ENCODE measurements around the gene LIPI. TPM values are rescaled to one million over a fixed set of nuclear protein-coding genes. Genes with fewer than 3 reads are reported as not detected.
"Not testable (repeated sequence)": the region's sequence is repeated elsewhere in the genome, so short reads cannot be mapped to it uniquely, and the experiment has no call there.

Gene LIPI
- polyA plus RNA-seq, 1 donor from 2014 or later = not detected

GRCh38 chr21:14072761-14073535 lies 137.8 kb downstream of the LIPI start:
- H3K4me3 Mint-ChIP-seq = no peak overlapping the region
- peaks cover 0 to 7% (median 0%) of the 10 kb centered on the region in 3 donors for H3K9me3 Mint-ChIP-seq
- H3K27me3 Mint-ChIP-seq = no peaks in the 10 kb centered on the region
- H3K36me3 Mint-ChIP-seq = peaks cover 4% of the 10 kb centered on the region
- no peak overlapping the region for H3K27ac Mint-ChIP-seq
- H3K4me1 Mint-ChIP-seq = peaks cover 0 to 3% (median 0%) of the 10 kb centered on the region in 3 donors

GRCh38 chr21:14071902-14072734 lies 138.6 kb downstream of the LIPI start:
- peaks cover 0 to 3% (median 0%) of the 10 kb centered on the region in 3 donors for H3K4me1 Mint-ChIP-seq
- H3K36me3 Mint-ChIP-seq = peaks cover 4% of the 10 kb centered on the region
- no peak overlapping the region for H3K4me3 Mint-ChIP-seq
- H3K27me3 Mint-ChIP-seq = no peaks in the 10 kb centered on the region
- no peak overlapping the region for H3K27ac Mint-ChIP-seq
- peaks cover 0 to 7% (median 0%) of the 10 kb centered on the region in 3 donors for H3K9me3 Mint-ChIP-seq

- Mint-ChIP-seq H3K27me3 (no peaks in the 10 kb centered on the region), H3K27ac (no peak overlapping the region), H3K4me3 (no peak overlapping the region), H3K9me3 (peaks cover 0 to 3% (median 0%) of the 10 kb centered on the region in 3 donors), H3K36me3 (peaks cover 4% of the 10 kb centered on the region), H3K4me1 (peaks cover 0 to 3% (median 0%) of the 10 kb centered on the region in 3 donors)
These were observed 139.8 kb downstream of the LIPI start for GRCh38 chr21:14070968-14071367.

- H3K27me3 Mint-ChIP-seq = no peaks in the 10 kb centered on the region
- no peak overlapping the region for H3K4me3 Mint-ChIP-seq
- peaks cover 4% of the 10 kb centered on the region for H3K36me3 Mint-ChIP-seq
- H3K9me3 Mint-ChIP-seq = peaks cover 0 to 3% (median 0%) of the 10 kb centered on the region in 3 donors
- H3K27ac Mint-ChIP-seq = peak overlapping the region in 1 of 3 donors; percentile 39
- H3K4me1 Mint-ChIP-seq = peaks cover 0 to 3% (median 0%) of the 10 kb centered on the region in 3 donors
These were observed 140.5 kb downstream of the LIPI start for GRCh38 chr21:14070049-14070893.

- H3K27ac Mint-ChIP-seq = peak overlapping the region in 1 of 3 donors; percentile 95
- no peaks in the 10 kb centered on the region for H3K27me3 Mint-ChIP-seq
- no peaks in the 10 kb centered on the region for H3K36me3 Mint-ChIP-seq
- H3K4me3 Mint-ChIP-seq = peak overlapping the region in 1 of 4 donors; percentile 98
- H3K4me1 Mint-ChIP-seq = no peaks in the 10 kb centered on the region
- no peaks in the 10 kb centered on the region for H3K9me3 Mint-ChIP-seq
These were observed 146.5 kb downstream of the LIPI start for GRCh38 chr21:14064296-14064645.

- peak overlapping the region in 1 of 3 donors; percentile 95 for H3K27ac Mint-ChIP-seq
- not testable (repeated sequence) for H3K4me1 Mint-ChIP-seq, H3K9me3 Mint-ChIP-seq, H3K27me3 Mint-ChIP-seq, H3K36me3 Mint-ChIP-seq
- peak overlapping the region in 1 of 4 donors; percentile 98 for H3K4me3 Mint-ChIP-seq
These were observed 147.0 kb downstream of the LIPI start for GRCh38 chr21:14063620-14064295.

- not testable (repeated sequence) for H3K27me3 Mint-ChIP-seq, H3K4me1 Mint-ChIP-seq, H3K4me3 Mint-ChIP-seq, H3K27ac Mint-ChIP-seq, H3K9me3 Mint-ChIP-seq, H3K36me3 Mint-ChIP-seq
These were observed 148.1 kb downstream of the LIPI start for GRCh38 chr21:14062684-14063083.

GRCh38 chr21:14061820-14062219 lies 148.9 kb downstream of the LIPI start:
- not testable (repeated sequence) for H3K36me3 Mint-ChIP-seq, H3K27ac Mint-ChIP-seq, H3K4me3 Mint-ChIP-seq, H3K4me1 Mint-ChIP-seq, H3K9me3 Mint-ChIP-seq, H3K27me3 Mint-ChIP-seq

GRCh38 chr21:14058995-14059627 lies 151.6 kb downstream of the LIPI start:
- not testable (repeated sequence) for H3K4me1 Mint-ChIP-seq, H3K27me3 Mint-ChIP-seq, H3K27ac Mint-ChIP-seq, H3K9me3 Mint-ChIP-seq, H3K4me3 Mint-ChIP-seq, H3K36me3 Mint-ChIP-seq

Other genes starting within 250 kb of the LIPI start
- gene RBM11, start 5.2 kb upstream of the LIPI start, polyA plus RNA-seq = 2.9 TPM
- 10.8 TPM for gene HSPA13, start 172.2 kb upstream of the LIPI start, polyA plus RNA-seq